Ramos (cell line): ENCODE results near the gene ACOT12.

Experiments
- in situ Hi-C: fragments of 300-500 bp; cut with MboI; formaldehyde crosslinking; loops from one replicate; pipeline ENCODE4 v1.14.3; 2022; ENCODE audit warnings: low sequenced_read_pairs; ENCODE audit not compliant: unreplicated experiment

ACOT12 gene

DNA sequence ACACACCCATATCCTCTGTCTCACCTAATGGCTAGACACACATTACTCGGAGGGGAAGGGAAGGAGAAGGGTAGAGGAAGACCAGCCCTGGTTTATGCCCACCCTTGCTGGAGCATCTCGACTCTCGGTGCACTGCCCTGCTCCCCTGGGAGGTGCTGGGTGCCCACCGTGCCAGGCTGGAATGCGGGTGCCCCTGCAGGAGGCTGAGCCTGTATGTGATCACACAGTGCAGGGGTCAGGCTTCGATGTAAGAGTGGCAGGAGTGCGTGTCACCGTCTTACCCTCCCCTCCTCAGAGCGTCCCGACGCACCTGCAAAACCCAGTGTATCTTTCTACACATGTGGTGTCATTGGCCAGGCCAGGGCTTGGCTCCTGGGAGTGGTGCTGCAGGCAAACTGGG is 7.3 kb upstream of the ACOT12 start:
- in situ Hi-C loops, result no loop called here

DNA sequence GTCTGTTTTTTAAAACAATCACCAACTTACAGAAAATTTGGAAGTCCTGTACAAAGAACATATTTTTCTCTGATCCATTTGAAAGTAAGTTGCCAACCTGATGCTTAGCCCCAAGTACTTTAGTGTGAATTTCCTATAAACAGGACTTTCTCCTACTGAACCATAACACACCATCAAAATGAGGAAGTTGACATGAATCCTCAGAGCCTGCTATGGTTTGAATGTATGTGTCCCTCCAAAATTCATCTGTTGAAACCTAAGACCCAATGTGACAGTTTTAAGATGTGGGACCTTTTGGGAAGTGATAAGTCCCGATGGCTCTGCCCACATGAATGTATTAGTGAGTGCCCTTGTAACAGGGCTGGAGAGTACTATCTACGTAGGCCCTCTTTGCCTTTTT is 6.4 kb upstream of the ACOT12 start:
- in situ Hi-C loops, result no loop called here

DNA sequence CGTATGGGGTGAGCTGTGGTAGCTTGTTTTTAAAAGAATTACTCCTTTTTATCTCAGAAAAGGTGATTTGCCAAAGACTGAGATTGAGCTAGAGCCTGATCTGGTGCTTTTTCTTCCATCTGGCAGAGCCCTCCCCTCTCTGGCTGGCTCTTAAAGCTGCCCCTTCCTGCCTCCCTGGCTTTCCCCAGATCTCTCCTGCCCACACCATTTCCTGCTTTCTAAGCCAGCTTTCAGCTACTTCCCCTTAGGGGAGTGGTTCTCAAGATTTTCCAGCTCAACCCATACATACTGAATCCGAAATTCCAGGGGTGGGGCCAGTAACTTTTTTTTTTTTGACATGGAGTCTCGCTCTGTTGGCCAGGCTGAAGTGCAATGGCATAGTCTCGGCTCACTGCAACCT is 4.8 kb upstream of the ACOT12 start:
- in situ Hi-C loops, result no loop called here

DNA sequence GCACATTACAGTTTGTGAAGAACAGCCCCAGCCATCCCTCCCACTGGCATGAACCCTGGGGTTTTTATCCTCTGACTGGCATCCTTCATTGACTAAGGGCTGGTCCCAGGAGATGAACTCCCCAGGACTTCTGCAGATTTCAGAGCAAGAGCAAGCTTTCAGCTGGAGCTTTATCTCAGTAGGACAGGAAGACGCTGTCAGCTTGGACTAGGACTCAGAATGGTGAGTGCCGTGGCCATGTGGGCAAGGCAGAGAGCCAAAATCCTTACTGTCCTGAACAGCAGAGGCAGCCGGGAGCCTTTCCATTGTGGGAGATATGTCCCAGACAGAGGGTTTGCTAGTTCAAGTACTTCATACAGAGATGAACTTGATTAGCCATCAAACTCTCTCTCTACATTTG is 3.2 kb upstream of the ACOT12 start:
- in situ Hi-C loops, result no loop called here

DNA sequence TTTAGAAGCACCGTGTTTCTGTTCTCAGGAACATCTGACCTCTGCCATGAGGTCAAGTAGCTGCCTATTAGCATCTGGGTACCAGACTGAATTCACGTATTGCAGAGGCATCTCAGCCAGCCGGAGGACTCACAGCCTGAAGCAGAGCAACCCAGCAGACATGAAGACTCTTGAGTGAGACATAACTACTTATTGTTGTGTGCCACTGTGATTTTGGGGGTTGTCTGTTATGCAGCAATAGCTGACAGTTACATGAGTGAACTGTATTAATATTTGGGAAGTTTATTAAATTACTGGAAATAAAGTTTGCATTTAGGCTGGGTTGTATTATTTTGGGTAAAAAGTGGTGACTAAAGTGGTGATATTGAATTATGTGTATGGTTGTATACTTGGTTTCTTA is 1.3 kb upstream of the ACOT12 start:
- in situ Hi-C loops, result no loop called here

DNA sequence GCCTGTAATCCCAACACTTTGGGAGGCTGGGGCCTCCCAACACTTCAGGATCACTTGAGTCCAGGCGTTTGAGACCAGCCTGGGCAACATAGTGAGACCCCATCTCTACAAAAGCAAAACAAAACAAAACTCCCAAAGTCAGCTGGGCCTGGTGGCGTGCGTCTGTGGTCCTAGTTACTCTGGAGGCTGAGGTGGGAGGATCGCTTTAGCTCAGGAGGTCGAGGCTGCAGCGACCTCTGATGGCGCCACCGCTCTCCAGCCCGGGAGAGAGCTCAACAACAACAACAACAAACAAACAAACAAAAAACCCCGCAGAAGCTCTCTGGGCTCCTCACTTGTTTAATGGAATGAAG is 528 bp downstream of the ACOT12 start:
- in situ Hi-C loops, result no loop called here

DNA sequence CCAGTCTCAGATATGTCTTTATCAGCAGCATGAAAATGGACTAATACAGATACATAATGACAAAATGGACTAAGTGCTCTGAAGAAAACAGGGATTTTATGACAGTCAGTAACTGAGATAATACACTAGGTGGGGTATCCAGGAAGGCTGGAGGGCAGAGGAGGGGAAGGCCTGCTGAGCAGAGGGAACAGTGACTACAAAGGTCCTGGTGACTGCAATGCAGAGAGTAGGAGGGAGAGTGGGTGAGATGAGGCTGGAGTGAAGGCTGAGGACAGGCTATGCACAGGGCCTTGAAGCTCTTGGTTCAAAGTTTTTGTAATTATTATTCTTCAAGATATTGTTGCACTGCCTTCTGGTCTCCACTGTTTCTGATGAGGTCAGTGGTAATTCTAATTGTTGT is 4.9 kb downstream of the ACOT12 start:
- in situ Hi-C loops, result no loop called here

DNA sequence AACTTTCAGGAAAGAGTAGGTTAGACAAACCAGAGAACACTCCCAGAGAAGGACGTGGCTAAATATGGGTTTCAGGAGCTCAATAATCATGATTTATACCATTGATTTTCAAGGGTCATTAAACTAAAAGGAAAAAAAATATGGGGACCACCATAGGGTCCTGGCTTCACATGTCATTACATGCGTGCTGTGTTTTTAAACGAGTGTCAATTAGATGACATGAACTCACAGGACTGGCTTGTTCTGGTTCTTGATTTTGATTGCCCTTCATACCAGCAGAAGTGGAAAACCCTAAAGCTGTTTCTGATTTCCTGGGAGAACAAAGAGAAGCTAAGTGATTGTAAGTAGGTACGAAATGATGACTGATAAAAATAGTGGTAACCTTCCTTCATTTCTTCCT is 5.8 kb downstream of the ACOT12 start:
- in situ Hi-C loops, result no loop called here

DNA sequence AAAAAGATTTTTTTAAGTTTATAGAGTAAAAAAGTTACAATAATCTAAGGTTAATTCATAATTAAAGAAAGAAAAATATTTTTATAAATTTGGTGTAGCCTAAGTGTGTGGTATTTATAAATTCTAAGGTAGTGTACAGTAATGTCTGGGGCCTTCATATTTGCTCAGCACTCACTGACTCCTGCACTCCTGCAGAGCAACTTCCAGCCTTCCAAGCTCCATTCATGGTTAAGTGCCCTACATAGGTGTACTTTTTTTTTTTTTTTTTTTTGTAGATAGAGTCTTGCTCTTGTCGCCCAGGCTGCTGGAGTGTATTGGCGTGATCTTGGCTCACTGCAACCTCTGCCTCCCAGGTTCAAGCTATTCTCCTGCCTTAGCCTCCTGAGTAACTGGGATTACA is 10.1 kb downstream of the ACOT12 start:
- in situ Hi-C loops, result no loop called here

DNA sequence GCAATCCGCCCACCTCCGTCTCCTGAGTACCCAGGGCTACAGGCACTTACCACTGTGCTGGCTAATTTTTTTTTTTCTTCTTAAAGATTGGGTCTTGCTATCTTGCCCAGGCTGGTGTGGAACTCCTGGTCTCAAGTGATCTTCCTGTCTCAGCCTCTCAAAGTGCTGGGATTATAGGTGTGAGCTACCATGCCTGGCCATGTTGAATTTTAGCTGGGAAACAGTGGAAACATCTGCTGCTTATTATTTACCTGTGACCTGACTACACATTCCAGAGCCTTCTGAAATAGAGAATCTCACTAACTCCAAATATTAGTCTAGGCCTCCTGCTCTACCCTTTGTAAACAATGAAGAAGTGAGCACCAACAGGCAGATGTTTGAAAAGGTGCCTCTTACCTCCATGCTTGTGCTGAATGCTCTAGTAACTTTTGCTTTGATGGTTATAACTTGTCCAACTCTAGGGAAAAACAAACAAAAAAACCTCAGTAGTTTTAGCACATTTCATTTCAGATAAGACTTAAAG is 22.5 kb downstream of the ACOT12 start:
- in situ Hi-C loops, result no loop called here

DNA sequence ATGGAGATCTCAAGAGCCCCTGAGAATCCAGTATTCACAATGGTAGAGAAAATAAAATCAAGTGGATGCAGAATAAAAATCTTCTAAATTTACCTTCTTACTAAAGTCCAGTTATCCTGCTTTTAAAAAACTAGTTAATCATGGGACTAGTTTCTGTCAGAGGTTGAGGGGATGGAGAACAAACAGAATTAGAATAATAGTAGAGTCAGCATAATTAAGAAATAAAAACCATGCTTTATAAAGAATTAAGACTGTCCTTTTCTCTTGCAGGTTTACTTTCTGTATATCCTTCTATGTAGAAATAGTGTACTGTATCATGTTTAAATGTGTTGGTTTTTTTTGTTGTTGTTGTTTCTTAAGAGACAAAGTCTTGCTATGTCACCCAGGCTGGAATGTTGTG is 23.0 kb downstream of the ACOT12 start:
- in situ Hi-C loops, result no loop called here

DNA sequence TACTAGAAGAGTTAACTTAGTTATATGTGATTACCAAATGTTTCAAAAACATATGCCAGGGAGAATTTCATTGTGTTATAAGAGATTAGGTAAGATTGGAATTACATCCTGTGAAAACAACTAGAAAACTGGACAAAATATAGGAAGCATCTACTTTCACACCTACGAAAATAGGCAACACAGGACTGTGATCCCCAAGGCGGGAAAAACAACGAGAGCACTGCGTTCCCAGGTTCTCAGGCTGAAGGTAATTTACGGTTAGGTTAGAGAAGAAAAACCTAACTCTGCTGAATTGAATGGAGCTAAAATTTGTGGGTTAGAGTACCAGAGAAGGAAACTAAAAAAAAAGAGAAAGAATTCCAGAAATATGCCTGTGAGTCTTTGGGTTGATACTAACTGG is 28.4 kb downstream of the ACOT12 start:
- in situ Hi-C loops, result no loop called here

DNA sequence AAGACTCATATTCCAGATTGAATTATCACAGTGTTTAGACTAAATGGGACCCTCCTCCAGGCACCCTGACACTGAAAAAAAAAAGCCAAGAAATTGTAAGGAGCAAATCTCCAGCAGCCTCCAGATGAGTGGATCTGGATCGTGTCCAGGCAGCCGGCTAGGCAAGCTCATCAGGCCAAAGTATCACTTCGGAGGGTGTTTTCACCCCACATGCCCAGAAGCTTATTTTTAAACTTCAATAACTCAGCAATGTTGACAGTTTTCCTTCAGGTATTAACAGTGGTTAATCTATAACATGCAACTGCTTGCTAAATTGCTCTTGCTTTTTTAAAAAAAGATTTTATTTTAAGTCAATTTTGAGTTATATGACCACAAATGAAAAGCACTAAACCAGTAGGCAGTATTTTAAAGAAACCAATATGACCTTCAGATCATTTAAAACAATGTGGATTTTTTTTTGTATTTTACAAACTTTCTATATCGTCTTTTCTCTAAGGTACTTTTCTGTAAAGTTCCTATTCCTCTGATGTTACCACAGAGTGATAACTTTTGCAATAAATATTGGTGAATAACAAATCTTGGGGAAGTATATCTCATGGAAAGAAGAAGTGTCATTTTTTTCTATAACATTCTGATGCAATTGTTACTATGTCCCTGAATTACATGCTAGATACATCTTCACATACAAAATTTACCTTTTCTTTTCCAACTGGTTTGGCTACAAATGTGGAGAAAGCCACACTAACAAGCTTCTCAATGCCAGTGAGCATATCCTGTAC is 30.7 kb downstream of the ACOT12 start:
- in situ Hi-C loops, result no loop called here

DNA sequence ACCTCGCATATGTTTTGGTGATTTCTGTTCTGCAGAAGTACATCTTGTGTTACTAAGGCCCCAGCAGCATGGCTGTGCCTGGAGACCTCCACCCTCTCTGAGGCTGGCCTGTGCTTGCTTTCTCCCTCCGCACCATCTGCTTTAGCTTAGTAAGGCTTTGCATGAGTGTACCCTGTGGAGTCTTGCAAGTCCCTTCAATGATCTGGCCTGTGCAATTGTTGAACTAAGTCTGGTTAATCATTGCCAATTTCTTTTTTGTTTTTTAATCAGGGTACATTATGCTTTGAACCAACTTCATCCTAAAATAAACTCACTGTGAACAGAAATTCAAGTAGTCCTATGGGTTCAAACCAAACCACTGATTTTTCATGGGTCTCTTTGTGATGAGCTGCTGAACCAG is 32.3 kb downstream of the ACOT12 start:
- in situ Hi-C loops, result no loop called here

DNA sequence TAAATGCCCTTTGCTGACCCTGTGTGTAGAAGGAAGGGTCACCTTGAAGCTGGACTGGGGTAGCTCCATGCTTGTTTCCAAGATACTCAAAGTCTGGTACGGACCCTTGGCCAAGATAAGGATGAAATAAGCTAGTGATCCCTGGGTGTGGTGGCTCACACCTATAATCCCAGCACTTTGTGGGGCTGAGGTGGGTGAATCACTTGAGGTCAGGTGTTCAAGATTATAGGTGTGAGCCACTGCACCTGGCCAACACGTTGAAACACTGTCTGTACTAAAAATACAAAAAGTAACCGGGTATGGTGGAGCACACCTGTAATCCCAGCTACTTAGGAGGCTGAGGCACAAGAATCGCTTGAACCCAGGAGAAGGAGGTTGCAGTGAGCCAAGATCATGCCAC is 33.3 kb downstream of the ACOT12 start:
- in situ Hi-C loops, result no loop called here

DNA sequence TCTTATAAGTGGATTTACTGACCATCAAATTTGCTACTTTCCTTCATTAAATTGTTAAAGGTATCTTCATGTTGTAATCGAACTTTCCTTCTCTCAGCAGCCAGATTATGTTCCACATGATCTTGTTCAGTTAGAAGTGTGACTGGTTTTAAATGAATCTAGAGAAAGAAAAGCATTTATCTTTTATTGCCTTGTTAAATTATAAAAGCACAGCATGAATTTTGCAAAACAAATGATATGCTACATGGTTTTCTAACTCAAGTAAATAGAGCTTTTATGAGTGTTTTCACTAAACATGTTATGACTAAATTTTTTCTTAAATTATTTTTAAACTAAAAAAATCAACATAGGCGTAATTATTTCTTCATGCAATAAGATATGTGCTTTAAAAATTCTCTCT is 34.1 kb downstream of the ACOT12 start:
- in situ Hi-C loops, result no loop called here

DNA sequence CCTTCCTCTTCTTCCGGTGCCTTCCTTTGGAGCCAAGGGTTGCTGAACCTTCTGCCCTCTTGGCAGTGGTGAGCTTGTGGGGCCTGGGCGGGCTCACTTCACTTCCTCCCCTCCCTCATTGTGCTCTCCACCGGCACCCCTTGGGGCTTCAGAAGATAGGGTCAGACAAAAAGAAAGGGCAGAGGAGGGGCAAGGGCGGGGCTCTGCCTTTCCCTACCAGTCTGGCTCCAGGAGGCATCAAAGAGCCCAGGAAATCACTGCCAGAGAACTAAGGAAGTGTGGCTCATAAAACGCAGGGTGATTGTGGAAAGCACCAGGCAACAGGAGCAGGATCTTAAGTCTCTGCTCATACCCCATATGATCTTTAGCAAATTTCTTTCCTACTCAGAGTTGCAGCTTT is 34.8 kb downstream of the ACOT12 start:
- in situ Hi-C loops, result no loop called here

DNA sequence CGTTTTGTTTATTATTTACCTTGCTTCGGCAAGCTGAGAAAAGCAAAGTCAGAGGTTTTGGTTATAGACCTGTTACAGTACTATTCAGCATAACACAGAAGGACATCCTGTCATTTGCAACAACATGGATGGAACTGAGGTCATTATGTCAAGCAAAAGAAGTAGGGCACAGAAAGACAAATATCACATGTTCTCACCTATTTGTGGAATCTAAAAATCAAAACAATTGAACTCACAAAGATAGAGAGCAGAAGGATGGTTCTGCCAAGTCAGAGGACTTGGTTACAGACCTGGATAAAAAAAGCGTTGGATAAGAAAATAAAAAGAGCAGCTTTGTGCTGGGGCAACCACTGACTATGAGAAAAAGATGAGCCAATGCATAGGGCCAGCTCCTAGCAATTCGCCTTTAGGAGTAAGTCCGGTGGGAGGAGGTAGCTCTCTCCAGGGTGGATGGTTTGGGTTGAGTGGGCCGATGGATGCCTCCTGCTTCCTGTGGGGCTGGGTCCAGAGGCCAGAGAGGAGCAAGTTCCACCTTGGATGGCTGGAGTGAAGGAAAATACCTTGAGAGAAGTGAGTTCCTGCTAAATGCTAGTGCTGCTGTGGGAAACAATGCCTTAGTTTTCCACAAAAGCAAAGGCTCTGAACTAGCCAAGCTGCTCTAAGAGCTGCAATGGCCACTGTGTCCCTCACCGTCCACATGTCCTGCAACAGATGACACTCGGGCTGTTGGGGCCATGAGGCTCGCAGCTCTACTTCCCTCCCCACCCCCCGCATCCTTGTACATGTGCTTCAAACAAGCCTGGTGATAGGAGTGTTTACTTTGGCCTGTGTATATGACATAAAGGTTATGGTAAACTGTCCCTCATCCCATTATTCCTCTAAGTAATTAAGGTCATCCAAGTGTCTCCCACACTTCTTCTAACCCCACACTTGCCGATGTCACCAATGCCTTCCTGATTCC is 38.4 kb downstream of the ACOT12 start:
- in situ Hi-C loops, result no loop called here

DNA sequence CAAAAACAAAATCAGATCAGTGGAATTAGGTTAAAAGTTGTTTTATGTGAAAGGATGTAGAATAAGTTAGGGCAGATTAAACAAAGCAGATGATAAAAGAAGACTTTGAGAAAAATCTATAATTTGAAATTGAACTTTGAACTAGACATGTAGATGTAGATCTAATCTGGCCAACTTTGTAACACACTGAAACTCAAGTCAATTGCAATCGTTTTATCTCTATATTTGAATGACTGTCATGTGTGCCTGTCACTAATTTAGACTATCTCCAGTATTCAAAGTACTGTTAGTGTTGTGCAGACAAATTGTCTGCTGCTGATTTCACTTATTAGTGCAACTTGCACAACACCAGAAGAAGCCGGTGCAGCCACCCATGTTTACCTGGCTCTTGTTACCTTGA is 39.8 kb downstream of the ACOT12 start:
- in situ Hi-C loops, result no loop called here

DNA sequence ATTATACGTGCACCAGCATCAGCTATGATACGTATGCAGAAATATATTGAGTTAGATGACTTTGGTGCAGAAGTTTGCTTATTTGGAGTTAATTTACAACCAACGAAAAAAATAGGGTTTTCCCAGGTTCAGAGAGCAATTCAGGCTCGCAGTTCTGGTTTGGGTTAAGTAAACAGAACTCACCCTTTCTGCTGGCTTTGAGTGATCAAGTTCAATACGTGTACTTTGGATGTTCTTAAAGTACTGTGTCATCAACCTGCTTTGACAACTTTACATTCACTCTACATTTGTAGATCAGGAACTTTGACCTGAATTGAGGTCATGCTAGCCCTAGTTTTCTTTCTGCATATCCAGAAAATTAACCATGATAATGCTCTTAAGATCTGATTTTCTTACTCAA is 40.7 kb downstream of the ACOT12 start:
- in situ Hi-C loops, result no loop called here

DNA sequence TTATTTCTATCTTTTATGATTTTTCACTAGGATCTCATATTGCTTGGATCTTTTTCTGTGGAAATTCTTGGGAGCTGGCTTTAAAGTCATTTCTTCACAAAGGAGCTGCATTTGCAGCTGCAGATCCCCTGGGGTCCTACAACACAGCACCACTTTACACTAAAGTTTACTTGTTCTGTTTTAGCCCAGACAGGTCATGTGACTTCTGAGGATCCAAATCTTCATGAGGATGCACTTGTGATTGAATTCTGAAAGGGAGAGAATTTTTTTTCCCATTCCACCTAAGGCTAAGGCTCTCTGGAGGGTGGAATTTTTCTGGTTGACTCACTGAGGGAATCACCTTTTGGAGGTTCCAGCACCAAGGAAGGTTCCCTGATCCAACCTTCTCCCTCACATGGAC is 43.4 kb downstream of the ACOT12 start:
- in situ Hi-C loops, result no loop called here
